Measurements from ENCODE around the gene FAM234A. TPM values are rescaled to one million over a fixed set of nuclear protein-coding genes. Genes with fewer than 3 reads are reported as not detected.
"Not testable (repeated sequence)": the region's sequence is repeated elsewhere in the genome, so short reads cannot be mapped to it uniquely, and the experiment has no call there.

FAM234A gene
- total and polyA plus RNA-seq, 4 donors: 24.1 to 39.7 (median 27.8) TPM

DNA sequence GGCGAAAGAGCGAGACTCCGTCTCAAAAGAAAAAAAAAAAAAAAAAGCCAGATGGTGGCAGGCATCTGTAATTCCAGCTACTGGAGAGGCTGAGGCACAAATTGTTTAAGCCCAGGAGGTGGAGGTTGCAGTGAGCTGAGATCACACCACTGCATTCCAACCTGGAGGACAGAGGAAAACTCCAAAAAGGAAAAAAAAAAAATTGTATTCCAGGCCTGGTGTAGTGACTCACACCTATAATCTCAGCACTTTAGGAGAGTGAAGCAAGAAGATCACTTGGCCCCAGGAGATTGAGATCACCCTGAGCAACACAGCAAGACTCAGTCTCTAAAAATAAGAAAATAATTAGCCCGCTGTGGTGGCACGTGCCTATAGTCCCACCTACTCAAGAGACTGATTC lies 34.2 kb upstream of the FAM234A start:
- DNase-seq (ENCODE audit: low spot score): no peak
- H3K36me3 ChIP-seq (ENCODE audit: control insufficient read depth in 4 of 4, insufficient read depth in 3 of 4, low read depth in 1 of 4, low read length in 3 of 4): peaks cover 14 to 45% (median 38%) of the 10 kb centered on the region in 4 donors
- H3K9me3 ChIP-seq (ENCODE audit: control insufficient read depth in 4 of 4, low read length in 3 of 4): no peaks in the 10 kb centered on the region
- no peaks in the 10 kb centered on the region for H3K27me3 ChIP-seq (ENCODE audit: control insufficient read depth in 4 of 4, insufficient read depth in 4 of 4, low read length in 3 of 4)
- no peak overlapping the region for H3K9ac ChIP-seq (ENCODE audit: low read depth in 1 of 2, low read length in 2 of 2)
- H3K4me1 ChIP-seq (ENCODE audit: control insufficient read depth in 4 of 4, insufficient read depth in 4 of 4, low read length in 3 of 4): no peaks in the 10 kb centered on the region
- no peak overlapping the region for H3K27ac ChIP-seq (ENCODE audit: low read depth in 1 of 2, low read length in 2 of 2)
- 96% methylated on average over 5 of the region's 5 CpGs for WGBS
- no peak for TF ChIP-seq GABPA (IDR thresholded peaks at IDR 0.05 in 1 of 2, conservative IDR thresholded peaks at IDR 0.05 in 1 of 2)
- H3K4me3 ChIP-seq (ENCODE audit: low read depth in 1 of 3, low read length in 3 of 3): no peak overlapping the region

- TF ChIP-seq MAX (IDR thresholded peaks at IDR 0.05) (no peak), EGR1 (IDR thresholded peaks at IDR 0.05; ENCODE audit: low read depth in 2 of 2) (no peak), TAF1 (conservative IDR thresholded peaks at IDR 0.05) (no peak), HNF4A (conservative IDR thresholded peaks at IDR 0.05) (no peak), HNF4G (IDR thresholded peaks at IDR 0.05) (no peak), SP1 (IDR thresholded peaks at IDR 0.05) (no peak), FOXA2 (IDR thresholded peaks at IDR 0.05) (no peak), NR2F2 (IDR thresholded peaks at IDR 0.05) (no peak), JUND (IDR thresholded peaks at IDR 0.05) (no peak), RXRA (IDR thresholded peaks at IDR 0.05) (no peak), FOXA1 (IDR thresholded peaks at IDR 0.05) (no peak), GABPA (IDR thresholded peaks at IDR 0.05 in 1 of 2, conservative IDR thresholded peaks at IDR 0.05 in 1 of 2) (no peak), REST (IDR thresholded peaks at IDR 0.05) (no peak)
- TF ChIP-seq, protein P1, sequence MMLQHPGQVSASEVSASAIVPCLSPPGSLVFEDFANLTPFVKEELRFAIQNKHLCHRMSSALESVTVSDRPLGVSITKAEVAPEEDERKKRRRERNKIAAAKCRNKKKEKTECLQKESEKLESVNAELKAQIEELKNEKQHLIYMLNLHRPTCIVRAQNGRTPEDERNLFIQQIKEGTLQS (IDR thresholded peaks at IDR 0.05): no peak
- TF ChIP-seq, protein P2, sequence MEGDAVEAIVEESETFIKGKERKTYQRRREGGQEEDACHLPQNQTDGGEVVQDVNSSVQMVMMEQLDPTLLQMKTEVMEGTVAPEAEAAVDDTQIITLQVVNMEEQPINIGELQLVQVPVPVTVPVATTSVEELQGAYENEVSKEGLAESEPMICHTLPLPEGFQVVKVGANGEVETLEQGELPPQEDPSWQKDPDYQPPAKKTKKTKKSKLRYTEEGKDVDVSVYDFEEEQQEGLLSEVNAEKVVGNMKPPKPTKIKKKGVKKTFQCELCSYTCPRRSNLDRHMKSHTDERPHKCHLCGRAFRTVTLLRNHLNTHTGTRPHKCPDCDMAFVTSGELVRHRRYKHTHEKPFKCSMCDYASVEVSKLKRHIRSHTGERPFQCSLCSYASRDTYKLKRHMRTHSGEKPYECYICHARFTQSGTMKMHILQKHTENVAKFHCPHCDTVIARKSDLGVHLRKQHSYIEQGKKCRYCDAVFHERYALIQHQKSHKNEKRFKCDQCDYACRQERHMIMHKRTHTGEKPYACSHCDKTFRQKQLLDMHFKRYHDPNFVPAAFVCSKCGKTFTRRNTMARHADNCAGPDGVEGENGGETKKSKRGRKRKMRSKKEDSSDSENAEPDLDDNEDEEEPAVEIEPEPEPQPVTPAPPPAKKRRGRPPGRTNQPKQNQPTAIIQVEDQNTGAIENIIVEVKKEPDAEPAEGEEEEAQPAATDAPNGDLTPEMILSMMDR (IDR thresholded peaks at IDR 0.05; ENCODE audit: low read depth, low read length, missing input control): no peak
- Histone ChIP-seq H3K9me3 (ENCODE audit: control insufficient read depth in 4 of 4, low read length in 3 of 4) (no peaks in the 10 kb centered on the region), H3K36me3 (ENCODE audit: control insufficient read depth in 4 of 4, insufficient read depth in 3 of 4, low read depth in 1 of 4, low read length in 3 of 4) (peaks cover 10 to 54% (median 44%) of the 10 kb centered on the region in 4 donors), H3K27me3 (ENCODE audit: control insufficient read depth in 4 of 4, insufficient read depth in 4 of 4, low read length in 3 of 4) (no peaks in the 10 kb centered on the region), H3K4me3 (ENCODE audit: low read depth in 1 of 3, low read length in 3 of 3) (no peak overlapping the region), H3K9ac (ENCODE audit: low read depth in 1 of 2, low read length in 2 of 2) (no peak overlapping the region), H3K4me1 (ENCODE audit: control insufficient read depth in 4 of 4, insufficient read depth in 4 of 4, low read length in 3 of 4) (no peaks in the 10 kb centered on the region), H3K27ac (ENCODE audit: low read depth in 1 of 2, low read length in 2 of 2) (no peak overlapping the region)
- 98% methylated on average over 4 of the region's 4 CpGs for WGBS
- no peak for DNase-seq (ENCODE audit: low spot score)
Measured at GRCh38 chr16:203246-203645, 31.4 kb upstream of the FAM234A start.

- peaks cover 11 to 57% (median 40%) of the 10 kb centered on the region in 4 donors for H3K36me3 ChIP-seq (ENCODE audit: control insufficient read depth in 4 of 4, insufficient read depth in 3 of 4, low read depth in 1 of 4, low read length in 3 of 4)
- DNase-seq (ENCODE audit: low spot score): not testable (repeated sequence)
Measured at GRCh38 chr16:204046-204445, 30.6 kb upstream of the FAM234A start.

DNA sequence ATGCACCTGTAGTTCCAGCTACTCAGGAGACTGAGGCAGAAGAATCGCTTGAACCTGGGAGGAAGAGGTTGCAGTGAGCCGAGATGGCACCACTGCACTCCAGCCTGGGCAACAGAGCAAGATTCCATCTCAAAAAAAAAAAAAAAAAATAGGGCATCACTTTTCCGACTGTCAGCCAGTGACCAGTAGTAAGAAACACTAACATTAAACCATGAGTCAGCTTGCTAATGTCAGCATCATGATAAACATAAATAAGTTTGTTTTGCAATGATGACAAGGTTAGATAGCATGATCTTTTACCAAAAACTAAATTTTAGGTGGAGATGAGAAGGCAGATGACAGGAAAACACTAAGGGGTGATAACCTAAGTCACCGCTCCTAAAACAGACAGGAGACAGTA lies 25.3 kb upstream of the FAM234A start:
- not testable (repeated sequence) for H3K4me1 ChIP-seq (ENCODE audit: control insufficient read depth in 4 of 4, insufficient read depth in 4 of 4, low read length in 3 of 4); H3K4me3 ChIP-seq (ENCODE audit: low read depth in 1 of 3, low read length in 3 of 3); H3K27ac ChIP-seq (ENCODE audit: low read depth in 1 of 2, low read length in 2 of 2); H3K9ac ChIP-seq (ENCODE audit: low read depth in 1 of 2, low read length in 2 of 2); H3K9me3 ChIP-seq (ENCODE audit: control insufficient read depth in 4 of 4, low read length in 3 of 4); H3K27me3 ChIP-seq (ENCODE audit: control insufficient read depth in 4 of 4, insufficient read depth in 4 of 4, low read length in 3 of 4); DNase-seq (ENCODE audit: low spot score)
- 96% methylated on average over 4 of the region's 4 CpGs for WGBS
- H3K36me3 ChIP-seq (ENCODE audit: control insufficient read depth in 4 of 4, insufficient read depth in 3 of 4, low read depth in 1 of 4, low read length in 3 of 4): peaks cover 11 to 75% (median 46%) of the 10 kb centered on the region in 4 donors

More at GRCh38 chr16:204046-204445, 30.6 kb upstream of the FAM234A start:
- H3K9ac ChIP-seq (ENCODE audit: low read depth in 1 of 2, low read length in 2 of 2); H3K27ac ChIP-seq (ENCODE audit: low read depth in 1 of 2, low read length in 2 of 2); H3K4me1 ChIP-seq (ENCODE audit: control insufficient read depth in 4 of 4, insufficient read depth in 4 of 4, low read length in 3 of 4); H3K4me3 ChIP-seq (ENCODE audit: low read depth in 1 of 3, low read length in 3 of 3); H3K9me3 ChIP-seq (ENCODE audit: control insufficient read depth in 4 of 4, low read length in 3 of 4); H3K27me3 ChIP-seq (ENCODE audit: control insufficient read depth in 4 of 4, insufficient read depth in 4 of 4, low read length in 3 of 4): not testable (repeated sequence)
- 96% methylated on average over 9 of the region's 9 CpGs for WGBS

DNA sequence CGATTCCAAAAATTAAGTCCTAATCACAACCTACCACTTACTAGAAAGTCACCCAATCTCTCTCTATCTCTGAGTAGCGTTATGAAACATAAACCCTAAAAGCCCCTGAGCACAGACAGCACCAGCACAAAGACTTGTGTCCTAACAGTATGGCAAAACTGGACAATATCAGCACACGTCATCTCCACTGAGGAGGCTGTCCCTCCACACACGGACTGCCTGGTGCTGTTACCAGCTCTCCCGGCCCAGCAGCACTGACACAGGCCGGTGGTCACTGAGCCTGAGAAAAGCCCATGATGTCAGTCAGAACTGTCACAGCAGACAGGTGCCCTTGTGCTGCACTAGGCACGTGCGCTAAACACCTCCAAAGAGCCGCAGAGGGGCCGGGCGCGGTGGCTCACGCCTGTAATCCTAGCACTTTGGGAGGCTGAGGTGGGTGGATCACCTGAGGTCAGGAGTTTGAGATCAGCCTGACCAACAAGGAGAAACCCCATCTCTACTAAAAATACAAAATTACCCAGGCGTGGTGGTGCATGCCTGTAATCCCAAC lies 22.9 kb upstream of the FAM234A start:
- H3K4me3 ChIP-seq (ENCODE audit: low read depth in 1 of 3, low read length in 3 of 3); DNase-seq (ENCODE audit: low spot score); H3K9ac ChIP-seq (ENCODE audit: low read depth in 1 of 2, low read length in 2 of 2); H3K27ac ChIP-seq (ENCODE audit: low read depth in 1 of 2, low read length in 2 of 2); H3K9me3 ChIP-seq (ENCODE audit: control insufficient read depth in 4 of 4, low read length in 3 of 4); H3K4me1 ChIP-seq (ENCODE audit: control insufficient read depth in 4 of 4, insufficient read depth in 4 of 4, low read length in 3 of 4); H3K27me3 ChIP-seq (ENCODE audit: control insufficient read depth in 4 of 4, insufficient read depth in 4 of 4, low read length in 3 of 4): not testable (repeated sequence)
- peaks cover 9 to 69% (median 36%) of the 10 kb centered on the region in 4 donors for H3K36me3 ChIP-seq (ENCODE audit: control insufficient read depth in 4 of 4, insufficient read depth in 3 of 4, low read depth in 1 of 4, low read length in 3 of 4)
- WGBS: 95% methylated on average over 14 of the region's 14 CpGs

Data from liver (tissue), 9 donors.